Neural cell (in vitro differentiated cells): ENCODE measurements around the gene AQP10. TPM values are rescaled to one million over a fixed set of nuclear protein-coding genes. Genes with fewer than 3 reads are reported as not detected.

ENCODE experiments used
- H2AFZ ChIP-seq: fragments of 200-600, 300-800 bp; sonication (generic), shearing (Covaris generic); 2 replicates; pipeline ENCODE4 v1.6.0; 2014; ENCODE audit warnings: low read depth, mild to moderate bottlenecking, antibody characterized with exemption, low read length, moderate library complexity
- H3F3A ChIP-seq: fragments of 200-600 bp; shearing (Covaris generic); 2 replicates; pipeline ENCODE4 v1.6.1; 2016; ENCODE audit warnings: mild to moderate bottlenecking, moderate library complexity, mixed read lengths, antibody characterized with exemption, low read length; ENCODE audit not compliant: insufficient read depth, poor library complexity, severe bottlenecking
- H3K27ac ChIP-seq: fragments of 200-600, 300-800 bp; sonication (generic), shearing (Covaris generic); 2 replicates; pipeline ENCODE4 v1.5.1; 2014; ENCODE audit warnings: mild to moderate bottlenecking, low read length, moderate library complexity
- H3K27me3 ChIP-seq: fragments of 300-800, 200-600 bp; sonication (generic), shearing (Covaris generic); 2 replicates; pipeline ENCODE4 v1.6.0; 2014; ENCODE audit warnings: mild to moderate bottlenecking, low read depth, low read length, moderate library complexity; ENCODE audit not compliant: insufficient read depth
- H3K36me3 ChIP-seq: fragments of 300-800, 200-600 bp; sonication (generic), shearing (Covaris generic); 2 replicates; pipeline ENCODE4 v1.5.1; 2014; ENCODE audit warnings: mild to moderate bottlenecking, antibody characterized with exemption, low read length, moderate library complexity; ENCODE audit not compliant: insufficient read depth
- H3K4me2 ChIP-seq: fragments of 300-800, 200-600 bp; sonication (generic), shearing (Covaris generic); 2 replicates; pipeline ENCODE4 v1.6.0; 2014; ENCODE audit warnings: mild to moderate bottlenecking, low read length
- H3K4me3 ChIP-seq: fragments of 300-800, 200-600 bp; sonication (generic), shearing (Covaris generic); 2 replicates; pipeline ENCODE4 v1.5.1; 2014; ENCODE audit warnings: mild to moderate bottlenecking, low read length, moderate library complexity
- H3K79me2 ChIP-seq: fragments of 200-600 bp; shearing (Covaris generic); replicated peaks from 2 replicates; pipeline ENCODE4 v1.6.0; 2014; ENCODE audit warnings: mild to moderate bottlenecking, low read length, moderate library complexity; ENCODE audit not compliant: insufficient read depth
- H3K9ac ChIP-seq: fragments of 300-800, 200-600 bp; sonication (generic), shearing (Covaris generic); 2 replicates; pipeline ENCODE4 v1.6.1; 2016; ENCODE audit warnings: mild to moderate bottlenecking, low read length, mixed read lengths
- H3K9me2 ChIP-seq: fragments of 200-600 bp; shearing (Covaris generic); 2 replicates; pipeline ENCODE4 v1.6.1; 2016; ENCODE audit warnings: mild to moderate bottlenecking, low read length, mixed read lengths; ENCODE audit not compliant: insufficient read depth
- H3K9me3 ChIP-seq: fragments of 200-600, 300-800 bp; sonication (generic), shearing (Covaris generic); 2 replicates; pipeline ENCODE4 v1.6.1; 2016; ENCODE audit warnings: mild to moderate bottlenecking, mixed run types, low read length, moderate library complexity, mixed read lengths
- H4K20me1 ChIP-seq: fragments of 200-600 bp; shearing (Covaris generic); 2 replicates; pipeline ENCODE4 v1.6.1; 2016; ENCODE audit warnings: mild to moderate bottlenecking, mixed run types; ENCODE audit not compliant: insufficient read depth
- CTCF ChIP-seq: fragments of 450-650 bp; IDR thresholded peaks from 2 replicates; pipeline ENCODE4 v1.5.1; 2014; ENCODE audit warnings: antibody characterized with exemption, mild to moderate bottlenecking, moderate library complexity; ENCODE audit not compliant: poor library complexity, severe bottlenecking
- EP300 ChIP-seq: fragments of 450-650 bp; conservative IDR thresholded peaks from 2 replicates; pipeline ENCODE4 v1.6.1; 2014; ENCODE audit warnings: antibody characterized with exemption, mild to moderate bottlenecking, moderate library complexity; ENCODE audit not compliant: poor library complexity, severe bottlenecking
- EZH2 ChIP-seq: fragments of 200-600, 300-800 bp; shearing (Covaris generic), sonication (generic); IDR thresholded peaks from 2 replicates; pipeline ENCODE4 v1.6.1; 2014; ENCODE audit warnings: antibody characterized with exemption, low read length, borderline replicate concordance, mild to moderate bottlenecking; ENCODE audit not compliant: insufficient read depth, poor library complexity, severe bottlenecking
- MXI1 ChIP-seq: fragments of 450-650 bp; conservative IDR thresholded peaks from 2 replicates; pipeline ENCODE4 v1.6.1; 2014; ENCODE audit warnings: antibody characterized with exemption, mild to moderate bottlenecking; ENCODE audit not compliant: poor library complexity, severe bottlenecking
- POLR2AphosphoS5 ChIP-seq: IDR thresholded peaks from 2 replicates; pipeline ENCODE4 v1.6.1; 2012
- RAD21 ChIP-seq: fragments of 450-650 bp; conservative IDR thresholded peaks from 2 replicates; pipeline ENCODE4 v1.6.1; 2014; ENCODE audit warnings: antibody characterized with exemption, mild to moderate bottlenecking, moderate library complexity
- REST ChIP-seq: IDR thresholded peaks from 2 replicates; pipeline ENCODE4 v1.6.1; 2012; ENCODE audit warnings: borderline replicate concordance
- SMC3 ChIP-seq: fragments of 450-650 bp; conservative IDR thresholded peaks from 2 replicates; pipeline ENCODE4 v1.6.1; 2014; ENCODE audit warnings: antibody characterized with exemption, mild to moderate bottlenecking, moderate library complexity; ENCODE audit not compliant: poor library complexity
- TAF1 ChIP-seq: IDR thresholded peaks from 2 replicates; pipeline ENCODE4 v1.6.1; 2012; ENCODE audit warnings: low read depth
- polyA plus RNA-seq: library from polyadenylated mRNA; depleted of rRNA; stranded (reverse); fragments of >200 nt; gene quantifications from 2 replicates; pipeline ENCODE4 v1.2.3, GENCODE V29; 2014

AQP10 gene
- polyA plus RNA-seq, 1 donor from 2014 or later, result not detected

DNA sequence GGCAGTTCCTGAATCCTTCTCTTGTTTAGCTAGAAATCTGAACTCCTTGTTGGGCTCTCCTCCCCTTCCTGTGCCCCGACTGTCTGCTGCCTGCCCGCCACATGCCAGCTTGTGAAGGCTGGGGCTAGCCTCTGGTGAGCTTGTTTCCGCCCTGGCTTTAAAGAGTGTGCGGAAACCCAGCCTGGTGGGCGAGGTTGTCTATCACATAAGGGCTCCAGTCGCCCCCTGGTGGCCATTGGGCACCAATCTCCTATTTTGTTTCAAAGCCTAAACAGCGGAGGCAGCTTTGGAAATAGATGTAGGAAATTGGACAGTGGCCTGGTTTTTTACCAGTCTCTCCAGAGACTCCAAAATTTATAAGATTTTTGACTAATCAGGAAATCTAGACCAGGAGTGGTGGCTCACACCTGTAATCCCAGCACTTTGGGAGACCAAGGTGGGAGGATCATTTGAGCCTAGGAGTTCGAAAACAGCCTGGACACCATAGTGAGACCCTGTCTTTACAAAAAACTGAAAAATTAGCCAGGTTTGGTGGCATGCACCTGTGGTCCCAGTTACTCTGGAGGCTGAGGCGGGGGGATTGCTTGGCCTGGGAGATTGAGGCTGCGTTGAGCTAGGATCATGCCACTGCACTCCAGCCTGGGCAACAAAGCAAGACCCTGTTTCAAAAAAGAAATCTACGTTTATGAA is 14.3 kb downstream of the AQP10 start:
- Histone ChIP-seq H3K27me3 (no peaks in the 10 kb centered on the region), H3K27ac (no peak overlapping the region), H3K79me2 (peaks cover 4% of the 10 kb centered on the region), H3K36me3 (peaks cover 8% of the 10 kb centered on the region), H3K9me3 (no peaks in the 10 kb centered on the region), H3K9me2 (no peaks in the 10 kb centered on the region), H3K4me2 (no peak overlapping the region), H3F3A (no peaks in the 10 kb centered on the region), H3K4me3 (no peak overlapping the region), H4K20me1 (no peaks in the 10 kb centered on the region), H2AFZ (no peak overlapping the region), H3K9ac (no peak overlapping the region)
- TF ChIP-seq EZH2 (no peak), SMC3 (peak; percentile 77), REST (no peak), TAF1 (no peak), MXI1 (no peak), CTCF (peak; percentile 82), RAD21 (peak; percentile 72), EP300 (no peak), POLR2AphosphoS5 (no peak)

GRCh38 chr1:154337253-154337894 is 16.5 kb downstream of the AQP10 start:
- Histone ChIP-seq H3K79me2 (no peaks in the 10 kb centered on the region), H3K4me2 (no peak overlapping the region), H3K36me3 (peaks cover 3% of the 10 kb centered on the region), H3K9ac (no peak overlapping the region), H4K20me1 (no peaks in the 10 kb centered on the region), H3F3A (no peaks in the 10 kb centered on the region), H3K27ac (no peak overlapping the region), H2AFZ (no peak overlapping the region), H3K9me3 (no peaks in the 10 kb centered on the region), H3K27me3 (no peaks in the 10 kb centered on the region), H3K9me2 (no peaks in the 10 kb centered on the region), H3K4me3 (no peak overlapping the region)
- TF ChIP-seq SMC3 (no peak), TAF1 (no peak), MXI1 (no peak), RAD21 (no peak), EP300 (no peak), REST (no peak), EZH2 (no peak), CTCF (no peak), POLR2AphosphoS5 (no peak)
